GM10847 (cell line): ENCODE results near the gene RAD51B.

Experiments used
- POLR2A ChIP-seq: IDR thresholded peaks from 2 replicates; pipeline ENCODE4 v1.6.1; 2011; ENCODE audit not compliant: insufficient read length; ENCODE audit errors: extremely low read depth

The RAD51B gene

GRCh38 chr14:68367536-68367935 lies 548.0 kb downstream of the RAD51B start:
- TF ChIP-seq POLR2A, result no peak

GRCh38 chr14:68368850-68369249 lies 549.3 kb downstream of the RAD51B start:
- TF ChIP-seq POLR2A, result no peak

- TF ChIP-seq POLR2A, result no peak
Observed at GRCh38 chr14:68369281-68370056, 549.9 kb downstream of the RAD51B start.

- TF ChIP-seq POLR2A, result no peak
Observed at GRCh38 chr14:68370057-68370360, 550.4 kb downstream of the RAD51B start.

DNA sequence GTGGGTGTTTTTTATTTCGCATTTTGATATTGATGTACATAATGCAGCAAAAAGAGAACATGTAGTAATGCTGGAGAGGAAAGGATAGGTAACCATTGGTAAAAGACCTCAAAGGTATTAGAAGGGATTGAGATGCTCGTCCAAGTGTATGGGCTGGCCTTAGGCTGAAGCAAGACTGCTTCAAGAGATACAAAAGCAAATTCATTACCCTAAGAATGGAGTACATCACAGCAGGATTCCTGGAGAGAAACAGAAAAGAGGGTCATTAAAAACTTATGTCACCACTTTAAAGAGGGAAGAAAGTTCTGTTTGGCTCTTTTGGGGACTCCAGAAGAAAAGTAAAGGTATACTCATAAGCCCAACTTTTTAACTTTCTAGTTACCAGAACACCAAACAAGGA lies 552.8 kb downstream of the RAD51B start:
- TF ChIP-seq POLR2A, result no peak

DNA sequence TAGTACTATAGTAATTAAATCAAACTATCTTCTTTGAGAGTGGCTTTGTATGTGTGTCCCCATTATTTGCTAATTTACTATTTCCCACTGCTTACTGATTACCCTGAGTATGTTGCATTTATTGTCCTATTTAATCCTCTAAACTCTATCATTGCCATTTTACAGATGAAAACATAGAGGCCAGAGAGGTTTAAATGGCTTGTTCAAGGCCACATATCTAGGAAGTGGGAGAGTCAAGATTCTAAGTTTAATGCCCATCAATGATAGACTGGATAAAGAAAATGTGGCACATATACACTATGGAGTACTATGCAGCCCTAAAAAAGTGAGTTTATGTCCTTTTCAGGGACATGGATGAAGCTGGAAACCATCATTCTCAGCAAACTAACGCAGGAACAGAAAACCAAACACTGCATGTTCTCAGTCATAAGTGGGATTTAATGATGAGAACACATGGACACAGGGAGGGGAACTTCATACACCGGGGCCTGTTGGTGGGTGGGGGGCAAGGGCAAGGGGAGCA lies 553.6 kb downstream of the RAD51B start:
- TF ChIP-seq POLR2A, result no peak

GRCh38 chr14:68373847-68374444 lies 554.4 kb downstream of the RAD51B start:
- TF ChIP-seq POLR2A, result no peak

DNA sequence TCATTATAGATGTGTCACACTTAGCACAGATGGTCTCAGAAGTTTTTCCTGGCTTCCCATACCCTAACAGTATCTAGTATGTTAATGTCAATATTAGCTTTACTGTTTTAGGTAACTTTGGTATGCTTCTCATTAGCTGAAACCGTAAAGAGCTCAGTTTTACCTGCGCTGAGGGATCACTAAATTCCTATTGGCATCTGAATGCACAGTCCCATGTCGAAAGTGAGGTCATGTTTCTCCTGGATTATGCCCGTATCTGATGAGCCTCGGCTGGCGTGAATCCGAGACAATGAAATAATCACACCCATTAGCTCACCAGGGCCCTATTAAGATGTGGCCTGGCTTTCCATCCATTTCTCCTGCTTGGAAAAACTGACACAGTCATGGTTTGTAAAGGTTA lies 555.1 kb downstream of the RAD51B start:
- TF ChIP-seq POLR2A, result no peak

DNA sequence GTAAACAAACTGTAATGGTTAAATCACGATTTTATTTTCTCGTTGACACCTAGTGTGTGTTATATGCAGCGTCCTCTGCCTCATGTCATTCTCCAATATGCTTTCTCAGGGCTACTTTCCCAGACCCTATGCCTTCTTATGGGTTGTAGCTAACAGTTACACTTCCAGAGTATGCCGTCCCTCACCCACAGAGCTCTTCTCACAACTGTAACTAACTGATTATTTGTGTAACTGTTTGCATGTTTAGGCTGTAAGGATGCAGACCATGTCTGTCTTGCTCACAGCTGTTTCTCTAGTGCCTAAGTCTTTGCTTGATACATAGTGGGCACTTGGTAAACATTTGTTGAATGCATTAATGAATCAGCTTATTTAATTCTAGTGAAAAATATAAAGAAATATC lies 555.8 kb downstream of the RAD51B start:
- no peak for TF ChIP-seq POLR2A

DNA sequence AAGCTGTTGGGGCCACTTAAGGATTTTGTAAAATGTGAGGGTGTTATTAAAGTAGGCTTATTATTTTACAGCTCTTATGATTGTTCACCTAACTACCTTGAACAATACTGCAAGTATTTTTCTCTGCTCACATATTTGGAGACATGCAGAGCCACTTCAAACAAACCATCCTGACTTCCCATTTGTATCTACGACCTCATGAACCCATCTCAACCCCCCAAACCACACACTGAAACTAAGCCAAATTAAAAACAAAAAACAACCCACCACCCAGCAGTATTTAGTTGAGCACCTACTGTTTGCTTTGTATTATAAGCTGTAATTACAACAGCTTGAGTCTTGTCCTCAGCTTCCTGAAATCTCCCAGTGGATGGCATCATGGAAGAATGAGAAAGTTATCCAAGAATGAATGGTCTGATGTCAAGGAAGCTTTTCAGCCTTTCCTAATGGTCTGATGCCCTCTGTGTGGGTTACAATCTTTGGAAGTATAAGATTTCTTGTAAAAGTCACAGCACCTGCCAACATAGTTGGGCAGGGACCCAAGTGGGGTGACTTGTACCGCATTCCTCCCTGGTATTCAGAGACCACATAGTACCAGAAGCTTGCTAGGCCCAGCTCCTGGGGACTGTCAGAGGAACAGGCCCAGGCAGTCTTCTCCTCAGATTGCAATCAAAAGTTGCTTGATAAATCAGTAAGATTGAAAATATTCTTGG lies 556.6 kb downstream of the RAD51B start:
- no peak for TF ChIP-seq POLR2A

DNA sequence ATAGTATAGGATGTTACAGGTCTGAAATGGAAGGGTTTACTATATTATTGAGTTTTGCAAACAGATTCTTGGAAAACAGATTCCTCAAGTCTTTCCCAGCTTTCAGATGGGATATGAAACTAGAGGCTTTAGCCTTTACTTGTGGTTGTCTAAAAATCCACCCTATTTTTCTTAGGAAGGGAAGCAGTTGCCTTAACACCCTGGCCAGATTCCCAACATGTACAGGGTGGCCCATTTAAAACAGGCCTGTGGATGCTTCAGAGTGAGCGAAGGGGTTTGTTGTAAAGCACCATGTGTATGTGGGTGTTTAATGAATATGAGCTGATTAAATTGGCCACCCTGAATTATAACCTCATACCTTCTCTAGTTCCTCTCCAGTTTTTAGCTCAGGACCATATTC lies 557.4 kb downstream of the RAD51B start:
- no peak for TF ChIP-seq POLR2A

DNA sequence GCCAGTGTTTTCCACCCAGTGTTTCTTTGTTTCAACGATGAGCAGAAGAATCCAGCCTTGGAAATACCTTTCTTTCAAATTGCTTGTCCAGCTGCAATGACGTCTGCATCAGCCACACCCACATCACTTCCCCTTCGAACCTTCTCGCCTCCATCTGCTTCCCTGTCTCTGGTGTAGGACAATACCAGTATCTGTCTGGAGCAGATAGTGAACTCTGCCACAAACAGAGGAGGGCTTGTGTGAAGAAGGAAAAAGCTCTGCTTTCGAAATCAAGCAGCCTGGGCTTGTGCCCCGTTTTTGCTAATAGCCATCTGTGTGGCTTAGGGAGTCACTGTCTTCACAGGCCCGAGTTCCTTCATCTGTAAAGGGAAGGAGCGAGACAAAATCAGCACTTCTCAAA lies 557.9 kb downstream of the RAD51B start:
- no peak for TF ChIP-seq POLR2A

- no peak for TF ChIP-seq POLR2A
Observed at GRCh38 chr14:68379510-68380328, 560.1 kb downstream of the RAD51B start.

GRCh38 chr14:68380329-68380741 lies 560.8 kb downstream of the RAD51B start:
- TF ChIP-seq POLR2A, result no peak

GRCh38 chr14:68384335-68384734 lies 564.8 kb downstream of the RAD51B start:
- TF ChIP-seq POLR2A, result no peak
